SH-SY5Y (cell line): ENCODE data around the gene C15orf62.

ENCODE experiments used
- GATA2 ChIP-seq: IDR thresholded peaks from 2 replicates; pipeline ENCODE4 v1.6.1; 2011; ENCODE audit warnings: mild to moderate bottlenecking, low read depth, low read length
- GATA3 ChIP-seq: IDR thresholded peaks from 2 replicates; pipeline ENCODE4 v1.6.1; 2011; ENCODE audit warnings: low read depth, mild to moderate bottlenecking, low read length, moderate library complexity

The C15orf62 gene, protein sequence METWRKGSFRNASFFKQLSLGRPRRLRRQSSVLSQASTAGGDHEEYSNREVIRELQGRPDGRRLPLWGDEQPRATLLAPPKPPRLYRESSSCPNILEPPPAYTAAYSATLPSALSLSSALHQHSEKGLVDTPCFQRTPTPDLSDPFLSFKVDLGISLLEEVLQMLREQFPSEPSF

DNA sequence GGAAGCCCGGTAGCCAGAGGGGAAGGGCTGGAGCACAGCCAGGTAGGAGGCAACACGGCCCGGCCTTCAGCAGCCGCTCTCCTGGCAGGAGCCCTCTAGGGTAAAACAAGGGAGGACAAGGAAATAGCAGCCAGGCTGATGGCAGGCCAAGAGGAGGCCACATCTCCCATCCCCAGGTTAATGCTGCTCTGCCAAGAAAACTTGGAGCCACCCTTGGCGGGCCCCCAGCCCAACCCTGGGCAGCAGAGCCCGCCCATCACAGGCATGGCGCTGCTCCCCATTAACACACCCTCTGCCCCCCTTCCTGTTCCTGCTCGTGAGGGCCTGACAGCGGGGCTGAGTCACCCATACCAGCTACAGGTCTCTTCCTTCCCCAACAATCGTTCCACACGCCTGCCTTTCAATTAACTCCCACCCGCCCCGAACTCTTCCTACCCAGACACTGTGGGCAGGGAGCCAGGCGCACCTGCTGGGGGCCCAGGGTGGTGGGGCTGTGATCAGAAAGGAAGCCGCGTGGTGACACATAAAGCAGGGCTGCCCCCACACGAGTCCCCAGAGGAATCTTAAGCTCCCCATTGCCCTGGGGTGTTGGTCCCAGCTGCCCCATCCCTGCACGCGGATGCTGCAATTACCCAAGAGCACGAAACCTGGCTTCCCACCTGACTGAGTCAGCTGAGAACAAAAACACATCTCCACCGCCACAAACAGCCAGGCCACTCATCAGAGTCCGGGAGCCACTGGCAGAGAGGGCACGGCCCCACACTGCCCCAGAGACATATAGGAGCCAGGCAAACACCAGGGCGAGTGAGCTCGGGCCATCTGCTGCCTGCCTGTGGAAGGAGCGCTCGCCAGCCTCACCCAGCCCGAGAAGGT, at the start of gene C15orf62:
C15orf62 (plus strand) TSS at position 707 of the 873 bp plus-strand sequence. CDS start 516 bp downstream, outside the sequence.
- TF ChIP-seq GATA2 (no peak), GATA3 (no peak)

DNA sequence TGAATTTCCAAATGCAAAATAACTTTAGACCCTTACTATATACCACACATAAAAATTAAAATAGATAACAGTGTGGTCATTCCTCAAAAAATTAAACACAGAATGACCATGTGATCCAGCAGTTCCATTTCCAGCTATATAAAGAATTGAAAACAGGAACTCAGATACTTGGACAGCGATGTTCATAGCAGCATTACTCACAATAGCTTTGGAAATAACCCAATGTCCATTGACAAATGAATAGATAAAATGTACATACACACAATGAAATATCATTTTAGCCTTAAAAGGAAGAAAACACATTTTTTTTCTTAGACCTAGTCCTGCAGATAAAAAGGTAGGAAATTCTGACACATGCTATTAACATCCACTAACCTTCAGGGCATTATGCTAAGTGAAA, 48.1 kb upstream of the C15orf62 start:
- no peak for TF ChIP-seq GATA2
- TF ChIP-seq GATA3 = no peak

DNA sequence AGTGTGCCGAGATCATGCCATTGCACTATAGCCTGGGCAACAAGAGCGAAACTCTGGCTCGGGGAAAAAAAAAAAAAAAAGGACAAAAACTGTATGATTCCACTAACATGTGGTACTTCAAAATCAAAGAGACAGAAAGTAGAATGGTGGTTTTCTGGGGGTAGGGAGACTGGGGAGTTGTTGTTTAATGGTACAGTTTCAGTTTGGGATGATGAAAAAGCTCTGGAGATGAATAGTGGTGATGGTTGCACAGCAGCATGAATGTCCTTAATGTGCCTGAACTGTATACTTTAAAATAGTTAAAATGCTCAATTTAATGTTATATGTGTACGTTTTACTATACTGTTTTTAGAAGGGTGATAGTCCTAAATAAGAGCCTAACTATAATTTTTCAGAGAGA, 47.4 kb upstream of the C15orf62 start:
- TF ChIP-seq GATA2 = no peak
- no peak for TF ChIP-seq GATA3

DNA sequence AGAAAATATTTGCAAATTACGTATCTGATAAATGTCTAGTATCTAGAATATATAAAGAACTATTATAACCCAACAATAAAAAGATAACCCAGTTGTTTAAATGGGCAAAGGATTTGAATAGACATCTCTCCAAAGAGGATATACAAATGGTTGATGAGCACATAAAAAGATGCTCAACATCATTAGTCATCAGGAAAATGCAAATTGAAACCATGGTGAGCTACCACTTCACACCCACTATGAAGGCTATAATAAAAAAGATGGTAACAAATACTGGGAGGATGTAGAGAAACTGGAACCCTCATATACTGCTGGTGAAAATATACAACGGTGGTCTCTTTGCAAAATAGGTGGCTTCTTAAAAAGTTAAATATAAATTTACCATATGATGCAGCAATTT, 46.8 kb upstream of the C15orf62 start:
- TF ChIP-seq GATA2 (no peak), GATA3 (no peak)

DNA sequence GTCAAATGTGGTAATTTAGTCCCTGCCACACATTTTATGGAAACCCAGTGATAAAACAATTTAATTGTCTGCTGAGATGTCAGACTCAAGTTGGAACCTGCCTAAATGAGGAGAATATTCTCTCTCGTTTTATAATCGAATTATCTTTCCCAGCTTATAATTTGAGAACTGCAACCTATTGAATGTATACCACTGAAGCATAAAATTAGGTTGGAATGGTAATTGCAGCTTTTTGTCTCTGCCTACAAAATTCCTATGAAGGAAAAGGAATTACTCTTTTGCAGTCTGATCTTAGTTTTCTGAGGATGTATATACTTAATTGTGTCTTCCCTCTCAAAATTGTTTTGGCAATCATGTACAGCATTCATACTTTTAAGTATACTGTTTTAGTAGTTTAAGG, 45.9 kb upstream of the C15orf62 start:
- no peak for TF ChIP-seq GATA3
- no peak for TF ChIP-seq GATA2

DNA sequence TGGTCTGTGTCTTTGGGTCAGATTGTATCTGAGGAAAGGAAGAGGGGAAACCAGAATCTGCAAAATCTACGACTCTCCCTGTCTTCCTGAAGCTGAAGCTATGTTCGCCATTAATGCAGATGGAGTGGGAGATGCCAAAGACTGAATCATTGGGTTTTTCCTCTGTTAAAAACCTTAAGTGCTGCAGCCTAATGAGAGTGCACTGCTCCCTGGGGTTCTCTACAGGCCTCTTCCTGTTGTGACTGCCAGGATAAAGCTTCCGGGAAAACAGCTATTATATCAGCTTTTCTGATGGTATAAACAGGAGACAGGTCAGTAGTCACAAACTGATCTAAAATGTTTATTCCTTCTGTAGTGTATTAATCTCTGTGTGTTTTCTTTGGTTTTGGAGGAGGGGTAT, 38.7 kb upstream of the C15orf62 start:
- TF ChIP-seq GATA2 (no peak), GATA3 (no peak)

DNA sequence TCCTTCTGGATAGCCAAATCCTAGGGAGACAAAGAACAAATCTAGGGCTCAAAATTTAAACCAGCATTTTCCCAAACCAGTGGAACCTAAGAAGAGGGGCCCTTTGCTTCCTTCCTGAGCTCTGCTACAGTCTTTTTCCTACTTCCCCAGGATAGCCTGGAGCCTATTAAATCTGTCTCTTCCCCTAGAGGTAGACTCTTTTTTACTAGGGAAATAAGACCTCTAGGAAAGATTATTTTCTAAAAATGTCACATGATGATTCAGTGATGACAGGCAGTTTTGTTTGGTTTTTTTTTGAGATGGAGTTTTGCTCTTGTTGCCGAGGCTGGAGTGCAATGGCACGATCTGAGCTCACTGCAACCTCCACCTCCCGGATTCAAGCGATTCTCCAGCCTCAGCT, 33.2 kb upstream of the C15orf62 start:
- no peak for TF ChIP-seq GATA2
- TF ChIP-seq GATA3 = no peak

DNA sequence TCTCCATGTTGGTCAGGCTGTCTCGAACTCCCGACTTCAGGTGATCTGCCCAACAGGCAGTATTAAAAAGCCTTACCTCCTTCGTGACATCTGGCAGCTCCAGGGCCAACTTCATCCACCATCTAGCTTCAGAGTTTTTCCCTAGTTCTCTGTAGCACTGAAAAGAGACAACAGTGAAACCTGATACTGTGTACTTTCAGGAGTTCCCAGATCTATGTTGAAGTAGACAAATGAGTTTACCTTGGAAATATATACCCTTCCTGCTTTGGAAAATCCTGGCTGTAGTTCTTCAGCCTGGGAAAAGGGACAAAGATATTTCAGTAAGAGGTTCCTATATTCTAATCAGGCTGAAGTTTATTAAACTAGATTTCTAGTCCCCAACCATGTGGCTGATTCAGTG, 32.7 kb upstream of the C15orf62 start:
- TF ChIP-seq GATA2 (no peak), GATA3 (no peak)

DNA sequence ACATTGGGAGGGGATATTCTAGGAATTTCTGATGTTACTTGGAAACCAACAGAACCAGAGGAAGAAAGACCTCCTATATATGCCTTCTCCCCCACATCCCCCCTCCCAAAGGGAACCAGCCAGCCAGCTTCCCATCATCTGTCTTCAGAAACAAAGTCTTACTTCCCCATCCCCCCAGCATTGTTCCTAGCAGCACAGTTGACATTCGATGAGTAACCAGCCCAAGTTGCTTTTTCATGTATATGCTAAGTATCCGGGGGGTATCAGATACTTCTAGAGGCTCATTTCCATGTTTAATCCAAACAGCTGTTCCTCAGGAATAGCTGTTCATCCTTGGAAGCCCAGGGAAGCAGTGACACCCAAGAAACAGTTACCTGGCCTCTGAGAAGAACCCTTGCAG, 30.7 kb upstream of the C15orf62 start:
- TF ChIP-seq GATA2 = no peak
- TF ChIP-seq GATA3 = no peak

DNA sequence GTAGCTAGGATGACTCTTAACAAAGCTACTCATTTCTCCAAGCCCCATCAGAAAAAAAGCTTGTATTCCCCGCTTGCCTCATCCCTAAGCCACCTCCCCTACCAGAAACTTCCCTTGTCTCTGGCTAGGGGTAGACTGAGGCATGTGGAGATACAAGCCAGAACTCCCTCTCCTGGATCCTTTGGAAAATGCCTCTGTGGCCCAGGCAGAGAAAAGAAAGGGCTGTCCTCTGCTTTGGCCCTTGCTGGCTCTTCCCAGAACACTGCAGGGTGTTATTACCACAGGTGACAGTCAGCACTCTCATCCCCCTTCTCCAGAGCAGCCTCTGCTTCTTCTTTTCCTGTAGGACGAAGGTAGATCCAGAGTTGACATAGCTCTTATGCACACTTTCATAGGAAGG, 29.9 kb upstream of the C15orf62 start:
- no peak for TF ChIP-seq GATA2
- TF ChIP-seq GATA3 = no peak

DNA sequence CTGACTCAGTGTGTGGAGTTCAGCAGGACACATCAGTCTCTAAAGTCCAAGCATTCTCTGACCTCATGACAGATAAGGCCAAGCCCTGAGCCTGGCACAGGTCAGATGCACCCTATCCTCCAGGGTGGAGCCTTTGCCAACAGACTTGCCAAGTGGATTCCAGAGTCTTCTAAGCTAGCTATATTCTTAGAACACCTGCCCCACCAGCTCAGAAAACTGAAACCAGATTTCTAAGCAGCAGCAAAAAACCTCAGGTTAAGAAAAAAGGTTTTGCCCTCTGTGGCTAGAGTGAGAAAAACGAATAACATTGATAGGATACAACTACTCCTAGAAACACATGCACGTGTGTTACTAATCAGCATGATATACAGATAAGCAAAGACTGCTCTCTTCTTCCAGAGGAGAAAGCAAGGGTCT, 26.3 kb upstream of the C15orf62 start:
- TF ChIP-seq GATA3 (no peak), GATA2 (no peak)

DNA sequence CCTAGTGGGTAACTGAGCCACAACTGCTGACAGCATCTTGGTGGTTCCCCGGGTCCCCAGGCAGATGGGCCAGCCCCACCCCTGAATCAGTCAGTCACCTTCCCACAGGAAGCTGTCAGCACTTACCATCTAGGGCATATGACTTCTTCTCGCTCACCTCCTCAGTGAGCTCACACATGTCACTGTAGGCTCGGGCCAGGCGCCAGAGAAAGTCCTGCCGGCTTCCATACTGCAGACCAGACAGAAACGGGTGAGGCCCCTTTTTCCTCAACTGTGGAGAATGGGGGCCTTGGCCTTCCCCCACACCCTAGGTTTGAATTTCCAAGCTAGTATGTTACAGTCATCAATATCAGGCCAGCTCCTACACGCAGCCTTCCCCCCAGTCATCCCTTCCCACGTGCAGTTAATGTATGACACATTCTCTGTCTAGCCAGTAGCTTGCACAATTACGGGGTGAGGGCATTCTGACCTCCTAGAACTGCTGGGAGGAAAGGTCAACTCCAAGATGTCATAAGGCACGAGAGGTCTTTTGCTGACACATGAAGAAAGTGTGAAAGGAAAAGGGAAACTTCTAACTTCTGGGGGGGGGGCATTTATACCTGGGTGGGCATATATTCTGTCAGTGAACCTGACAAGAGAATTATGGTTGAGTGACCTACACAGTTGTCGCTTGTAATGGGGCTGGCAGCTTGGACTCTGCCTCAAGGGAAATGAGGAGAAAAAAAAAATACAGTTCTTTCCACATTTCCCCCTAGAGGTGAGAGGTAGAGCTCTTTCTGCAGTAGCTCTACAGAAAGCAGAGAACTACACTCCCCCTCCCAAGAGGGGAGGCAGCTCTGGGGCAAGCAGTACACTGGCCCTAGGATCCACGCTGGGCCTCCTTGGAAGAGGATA, 25.6 kb upstream of the C15orf62 start:
- TF ChIP-seq GATA3 (no peak), GATA2 (no peak)

DNA sequence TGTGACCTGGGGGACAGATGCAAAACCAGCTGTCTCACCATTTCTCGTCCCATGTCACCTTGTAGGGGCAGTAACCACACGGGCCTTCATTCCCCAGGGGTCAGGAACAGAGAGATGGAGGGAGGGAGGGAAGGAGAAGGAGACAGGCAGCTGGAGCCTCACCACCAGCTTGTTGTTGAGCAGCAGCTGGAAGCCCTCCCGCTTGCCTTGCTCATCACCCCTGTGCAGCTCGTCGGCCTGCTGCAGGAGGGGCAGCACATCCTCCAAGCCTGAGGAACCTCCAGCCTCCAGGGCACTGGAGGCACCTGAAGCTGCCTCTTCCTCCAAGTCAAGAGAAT, 25.0 kb upstream of the C15orf62 start:
- no peak for TF ChIP-seq GATA3
- TF ChIP-seq GATA2 = no peak

DNA sequence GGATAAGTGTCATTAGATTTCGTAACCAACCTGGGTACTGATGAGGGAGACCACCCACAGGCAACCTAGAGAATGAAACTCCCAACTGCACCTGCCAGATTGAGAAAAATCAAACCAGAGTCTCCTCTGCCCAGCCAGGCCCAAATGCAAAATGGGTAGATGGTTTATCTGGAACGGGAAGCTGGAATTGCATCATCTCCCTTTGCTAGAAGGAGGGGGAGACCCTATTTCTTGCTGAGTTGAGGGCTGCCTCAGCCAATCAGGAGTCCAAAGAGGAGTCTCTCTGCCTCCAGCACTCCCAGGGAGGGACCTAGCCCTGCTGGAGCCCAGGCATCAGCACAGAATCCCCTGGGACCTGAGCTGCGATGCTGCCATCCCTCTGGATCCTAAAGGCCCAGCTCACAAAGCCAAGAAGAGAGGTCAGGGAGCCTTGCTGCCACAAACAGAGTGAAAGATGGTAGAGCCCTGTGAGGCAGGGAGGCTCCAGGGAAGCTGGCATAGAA, 22.8 kb upstream of the C15orf62 start:
- TF ChIP-seq GATA3 (no peak), GATA2 (no peak)
